Endothelial cell of umbilical vein (primary cell): ENCODE results near the gene CD276.

Experiments
- CTCF ChIP-seq, 2 donors: IDR thresholded peaks; 1 replicate in 1 of 2; 2 replicates in 1 of 2; pipeline ENCODE4 v1.5.1; 2011; ENCODE audit warnings: low read length in 2 of 2, mild to moderate bottlenecking in 2 of 2, moderate library complexity in 2 of 2, control low read depth in 1 of 2, inconsistent platforms in 1 of 2, low read depth in 1 of 2; ENCODE audit not compliant: insufficient read depth in 1 of 2; ENCODE audit errors: extremely low read depth in 1 of 2
- EZH2 ChIP-seq: IDR thresholded peaks from 2 replicates; pipeline ENCODE4 v1.6.1; 2012; ENCODE audit warnings: borderline replicate concordance, low read depth, mild to moderate bottlenecking, moderate library complexity, low read length, inconsistent platforms; ENCODE audit not compliant: severe bottlenecking
- FOS ChIP-seq: IDR thresholded peaks from 2 replicates; pipeline ENCODE4 v1.6.1; 2011; ENCODE audit warnings: mild to moderate bottlenecking, low read length, moderate library complexity, borderline replicate concordance; ENCODE audit not compliant: insufficient read depth
- GATA2 ChIP-seq: IDR thresholded peaks from 2 replicates; pipeline ENCODE4 v1.7.0; 2011; ENCODE audit warnings: low read depth, mild to moderate bottlenecking, moderate library complexity, mixed read lengths, low read length; ENCODE audit not compliant: insufficient read length, insufficient read depth
- JUN ChIP-seq: IDR thresholded peaks from 2 replicates; pipeline ENCODE4 v1.6.1; 2011; ENCODE audit warnings: borderline replicate concordance, low read depth; ENCODE audit not compliant: insufficient read length, insufficient read depth
- POLR2A ChIP-seq: IDR thresholded peaks from 2 replicates; pipeline ENCODE4 v1.6.1; 2012; ENCODE audit warnings: low read depth, mild to moderate bottlenecking, control low read depth, low read length
- POLR2AphosphoS5 ChIP-seq: IDR thresholded peaks from 2 replicates; pipeline ENCODE4 v1.6.1; 2012; ENCODE audit warnings: low read depth, mild to moderate bottlenecking, control low read depth, low read length, moderate library complexity; ENCODE audit not compliant: insufficient read depth
- TF ChIP-seq, protein P1 (sequence below): IDR thresholded peaks from 2 replicates; pipeline ENCODE4 v1.6.1; 2011; ENCODE audit not compliant: insufficient read depth, insufficient read length

- TF ChIP-seq POLR2A, result no peak
- no peak for TF ChIP-seq EZH2
- no peak for TF ChIP-seq CTCF (IDR thresholded peaks at IDR 0.05; ENCODE audit: extremely low read depth in 1 of 2, insufficient read depth in 1 of 2, low read depth in 1 of 2, low read length in 2 of 2)
- no peak for TF ChIP-seq POLR2AphosphoS5
- TF ChIP-seq FOS, result no peak
- no peak for TF ChIP-seq GATA2
- TF ChIP-seq, protein P1, sequence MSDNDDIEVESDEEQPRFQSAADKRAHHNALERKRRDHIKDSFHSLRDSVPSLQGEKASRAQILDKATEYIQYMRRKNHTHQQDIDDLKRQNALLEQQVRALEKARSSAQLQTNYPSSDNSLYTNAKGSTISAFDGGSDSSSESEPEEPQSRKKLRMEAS, result no peak
- no peak for TF ChIP-seq JUN
These were observed 3.2 kb downstream of the CD276 start for GRCh38 chr15:73687351-73687750.
